Neuronal stem cell (in vitro differentiated cells): ENCODE data around the gene FCRL6.

Source experiments
- DNase-seq: peaks from one replicate; pipeline ENCODE4 v3.0.0-alpha.2; 2013; ENCODE audit warnings: low spot score
- H2AFZ ChIP-seq: one replicate; pipeline ENCODE4 v1.6.1; 2013; ENCODE audit warnings: mild to moderate bottlenecking, low read length, inconsistent platforms
- H2AK5ac ChIP-seq: 2 replicates; pipeline ENCODE4 v1.6.1; 2013; ENCODE audit warnings: low read depth, mild to moderate bottlenecking, inconsistent platforms, low read length, moderate library complexity, mixed read lengths
- H2BK120ac ChIP-seq: 2 replicates; pipeline ENCODE4 v1.6.1; 2013; ENCODE audit warnings: low read depth, mild to moderate bottlenecking, inconsistent platforms, low read length, moderate library complexity, mixed read lengths
- H2BK12ac ChIP-seq: one replicate; pipeline ENCODE4 v1.6.1; 2013; ENCODE audit warnings: low read length, inconsistent platforms
- H2BK15ac ChIP-seq: 2 replicates; pipeline ENCODE4 v1.6.1; 2013; ENCODE audit warnings: mild to moderate bottlenecking, low read length, inconsistent platforms, mixed read lengths
- H2BK5ac ChIP-seq: one replicate; pipeline ENCODE4 v1.6.1; 2013; ENCODE audit warnings: inconsistent platforms, mild to moderate bottlenecking, low read length, moderate library complexity
- H3K14ac ChIP-seq: one replicate; pipeline ENCODE4 v1.6.1; 2013; ENCODE audit warnings: low read length, inconsistent platforms
- H3K18ac ChIP-seq: 2 replicates; pipeline ENCODE4 v1.6.1; 2013; ENCODE audit warnings: low read length, inconsistent platforms
- H3K23ac ChIP-seq: 2 replicates; pipeline ENCODE4 v1.6.1; 2013; ENCODE audit warnings: low read depth, mild to moderate bottlenecking, mixed read lengths, low read length, inconsistent platforms; ENCODE audit not compliant: poor library complexity
- H3K27ac ChIP-seq: replicated peaks from 3 replicates; pipeline ENCODE4 v1.5.1; 2013; ENCODE audit warnings: low read length, inconsistent platforms
- H3K27me3 ChIP-seq, 3 experiments: 2 replicates each; pipeline ENCODE4 v1.6.1; 2013; ENCODE audit warnings: low read length in 3 of 3, mild to moderate bottlenecking in 2 of 3, inconsistent platforms in 1 of 3, low read depth in 1 of 3, mixed read lengths in 1 of 3, moderate library complexity in 1 of 3; ENCODE audit not compliant: control insufficient read depth in 3 of 3, insufficient read depth in 3 of 3
- H3K36me3 ChIP-seq, 2 donors: replicated peaks in 1 of 2; 2 replicates each; pipeline ENCODE4 v1.6.1; 2013; ENCODE audit warnings: low read length in 2 of 2; ENCODE audit not compliant: control insufficient read depth in 2 of 2, insufficient read depth in 2 of 2
- H3K4ac ChIP-seq: 2 replicates; pipeline ENCODE4 v1.6.1; 2013; ENCODE audit warnings: inconsistent platforms, mild to moderate bottlenecking, low read length, moderate library complexity
- H3K4me1 ChIP-seq, 2 donors: 1 replicate in 1 of 2; 2 replicates in 1 of 2; pipeline ENCODE4 v1.6.1; 2013; ENCODE audit warnings: low read length in 2 of 2, low read depth in 1 of 2; ENCODE audit not compliant: control insufficient read depth in 2 of 2, insufficient read depth in 1 of 2
- H3K4me2 ChIP-seq: one replicate; pipeline ENCODE4 v1.6.1; 2013; ENCODE audit warnings: mild to moderate bottlenecking, low read length, inconsistent platforms; ENCODE audit not compliant: insufficient read depth, poor library complexity, severe bottlenecking
- H3K4me3 ChIP-seq, 2 donors: 2 replicates each; pipeline ENCODE4 v1.5.1; 2013; ENCODE audit warnings: low read length in 2 of 2, mild to moderate bottlenecking in 2 of 2, inconsistent platforms in 1 of 2, moderate library complexity in 1 of 2
- H3K79me1 ChIP-seq: one replicate; pipeline ENCODE4 v1.6.1; 2013; ENCODE audit warnings: low read depth, mild to moderate bottlenecking, inconsistent platforms, low read length, moderate library complexity
- H3K9ac ChIP-seq: one replicate; pipeline ENCODE4 v1.6.1; 2013; ENCODE audit warnings: mild to moderate bottlenecking, low read depth, low read length, inconsistent platforms; ENCODE audit not compliant: poor library complexity
- H3K9me3 ChIP-seq, 2 donors: replicated peaks in 1 of 2; 2 replicates each; pipeline versions ENCODE3 to v1.6.1; 2013; ENCODE audit warnings: low read length in 2 of 2, mild to moderate bottlenecking in 2 of 2, inconsistent platforms in 1 of 2, low read depth in 1 of 2, mixed read lengths in 1 of 2, moderate library complexity in 1 of 2; ENCODE audit not compliant: control insufficient read depth in 2 of 2, insufficient read depth in 1 of 2
- H4K8ac ChIP-seq: one replicate; pipeline ENCODE4 v1.6.1; 2013; ENCODE audit warnings: low read depth, mild to moderate bottlenecking, inconsistent platforms, low read length, moderate library complexity
- H4K91ac ChIP-seq: one replicate; pipeline ENCODE4 v1.6.1; 2013; ENCODE audit warnings: low read length, low read depth, mild to moderate bottlenecking, inconsistent platforms; ENCODE audit not compliant: poor library complexity
- WGBS, 2 donors: extraction: QIAGEN DNeasy Blood & Tissue Kit; methylation state at CpG; one replicate each; pipeline ENCODE4 v1.1.7; 2013; ENCODE audit warnings: missing lambda C conversion rate in 2 of 2, mixed read lengths in 1 of 2; ENCODE audit not compliant: insufficient read length in 2 of 2, insufficient replicate concordance in 1 of 2; ENCODE audit errors: extremely low coverage in 2 of 2; 5-methylcytosine and 5-hydroxymethylcytosine counted together

Gene FCRL6

GRCh38 chr1:159763686-159764085 lies 38.5 kb upstream of the FCRL6 start:
- Histone ChIP-seq H4K8ac (no peak overlapping the region), H3K4me1 (peaks cover 0 to 3% of the 10 kb centered on the region in 2 donors), H2BK15ac (no peak overlapping the region), H2BK12ac (no peak overlapping the region), H2AK5ac (no peak overlapping the region), H2BK5ac (no peak overlapping the region), H3K14ac (no peak overlapping the region), H3K27ac (no peak overlapping the region), H3K9ac (no peak overlapping the region), H2AFZ (no peak overlapping the region), H3K23ac (no peak overlapping the region), H3K27me3 (no peaks in the 10 kb centered on the region), H3K4ac (no peak overlapping the region), H3K9me3 (no peaks in the 10 kb centered on the region), H3K79me1 (no peaks in the 10 kb centered on the region), H2BK120ac (no peak overlapping the region), H4K91ac (no peak overlapping the region), H3K36me3 (no peaks in the 10 kb centered on the region), H3K4me2 (no peak overlapping the region), H3K4me3 (no peak overlapping the region), H3K18ac (no peak overlapping the region)
- no CpG with 5 or more reads among the region's 1 CpG for WGBS, 2 donors
- DNase-seq = no peak

GRCh38 chr1:159765806-159766205 lies 36.4 kb upstream of the FCRL6 start:
- DNase-seq = no peak
- no peak overlapping the region for H2AK5ac ChIP-seq
- no peak overlapping the region for H2AFZ ChIP-seq
- no peaks in the 10 kb centered on the region for H3K9me3 ChIP-seq
- no peak overlapping the region for H3K4me3 ChIP-seq
- peaks cover 0 to 3% of the 10 kb centered on the region in 2 donors for H3K4me1 ChIP-seq
- no peak overlapping the region for H3K4ac ChIP-seq
- no peak overlapping the region for H3K18ac ChIP-seq
- no peak overlapping the region for H3K9ac ChIP-seq
- H3K14ac ChIP-seq = no peak overlapping the region
- no peak overlapping the region for H3K4me2 ChIP-seq
- no CpG with 5 or more reads among the region's 3 CpGs for WGBS, 2 donors
- H3K23ac ChIP-seq = no peak overlapping the region
- no peak overlapping the region for H2BK15ac ChIP-seq
- H2BK12ac ChIP-seq = no peak overlapping the region
- no peaks in the 10 kb centered on the region for H3K79me1 ChIP-seq
- no peak overlapping the region for H4K91ac ChIP-seq
- H3K27me3 ChIP-seq = no peaks in the 10 kb centered on the region
- H3K36me3 ChIP-seq = no peaks in the 10 kb centered on the region
- H2BK5ac ChIP-seq = no peak overlapping the region
- H4K8ac ChIP-seq = no peak overlapping the region
- H3K27ac ChIP-seq = no peak overlapping the region
- no peak overlapping the region for H2BK120ac ChIP-seq

- H3K79me1 ChIP-seq = no peaks in the 10 kb centered on the region
- H3K9me3 ChIP-seq = no peaks in the 10 kb centered on the region
- H3K4me3 ChIP-seq = no peak overlapping the region
- H2BK120ac ChIP-seq = no peak overlapping the region
- DNase-seq = no peak
- no peak overlapping the region for H3K27ac ChIP-seq
- no peak overlapping the region for H4K91ac ChIP-seq
- no CpG with 5 or more reads among the region's 2 CpGs for WGBS, 2 donors
- H3K9ac ChIP-seq = no peak overlapping the region
- H3K27me3 ChIP-seq = no peaks in the 10 kb centered on the region
- H2BK5ac ChIP-seq = no peak overlapping the region
- no peak overlapping the region for H4K8ac ChIP-seq
- no peak overlapping the region for H3K18ac ChIP-seq
- no peak overlapping the region for H3K4ac ChIP-seq
- no peaks in the 10 kb centered on the region for H3K36me3 ChIP-seq
- H2BK15ac ChIP-seq = no peak overlapping the region
- no peak overlapping the region for H2AK5ac ChIP-seq
- no peak overlapping the region for H3K4me2 ChIP-seq
- no peaks in the 10 kb centered on the region for H3K4me1 ChIP-seq
- H2BK12ac ChIP-seq = no peak overlapping the region
- no peak overlapping the region for H3K14ac ChIP-seq
- H2AFZ ChIP-seq = no peak overlapping the region
- no peak overlapping the region for H3K23ac ChIP-seq
These were observed 30.8 kb upstream of the FCRL6 start for GRCh38 chr1:159771127-159771895.

GRCh38 chr1:159774465-159774864 lies 27.7 kb upstream of the FCRL6 start:
- WGBS, 2 donors = no CpG with 5 or more reads among the region's 2 CpGs
- Histone ChIP-seq H3K9me3 (no peaks in the 10 kb centered on the region), H3K27ac (no peak overlapping the region), H2BK120ac (no peak overlapping the region), H3K79me1 (no peaks in the 10 kb centered on the region), H3K14ac (no peak overlapping the region), H2AFZ (no peak overlapping the region), H3K36me3 (no peaks in the 10 kb centered on the region), H2BK15ac (no peak overlapping the region), H2BK5ac (no peak overlapping the region), H3K9ac (no peak overlapping the region), H3K4me2 (no peak overlapping the region), H2AK5ac (no peak overlapping the region), H3K4ac (no peak overlapping the region), H3K18ac (no peak overlapping the region), H3K23ac (no peak overlapping the region), H3K4me3 (no peak overlapping the region), H3K27me3 (no peaks in the 10 kb centered on the region), H2BK12ac (no peak overlapping the region), H4K8ac (no peak overlapping the region), H3K4me1 (no peaks in the 10 kb centered on the region), H4K91ac (no peak overlapping the region)
- DNase-seq = no peak
